ENCODE measurements around the gene SERTAD2. TPM values are rescaled to one million over a fixed set of nuclear protein-coding genes. Genes with fewer than 3 reads are reported as not detected.

SERTAD2 gene
- total RNA-seq, 1 donor from 2014 or later, result 20.7 TPM

- Histone ChIP-seq H3K36me3 (peaks cover 20% of the 10 kb centered on the region), H3K27me3 (no peaks in the 10 kb centered on the region), H3K4me3 (no peak overlapping the region), H3K4me1 (peaks cover 25% of the 10 kb centered on the region), H3K9me3 (no peaks in the 10 kb centered on the region), H3K27ac (no peak overlapping the region)
- intact Hi-C loops (cut with DNase I), result no loop called here
- ATAC-seq (no peak), DNase-seq (no peak)
- no peak for TF ChIP-seq CTCF (IDR thresholded peaks at IDR 0.05)
Measured at GRCh38 chr2:64637931-64638330, 15.8 kb downstream of the SERTAD2 start.

GRCh38 chr2:64637000-64637635, 16.6 kb downstream of the SERTAD2 start:
- Histone ChIP-seq H3K4me3 (no peak overlapping the region), H3K27ac (peak overlapping the region; percentile 39), H3K4me1 (peaks cover 24% of the 10 kb centered on the region), H3K27me3 (no peaks in the 10 kb centered on the region), H3K9me3 (no peaks in the 10 kb centered on the region), H3K36me3 (peaks cover 20% of the 10 kb centered on the region)
- intact Hi-C loops (cut with DNase I), result no loop called here
- no peak for ATAC-seq
- DNase-seq, result no peak
- TF ChIP-seq CTCF (IDR thresholded peaks at IDR 0.05), result no peak

GRCh38 chr2:64635976-64636911, 17.5 kb downstream of the SERTAD2 start:
- H3K4me1 ChIP-seq, result peaks cover 24% of the 10 kb centered on the region
- no peak for TF ChIP-seq CTCF (IDR thresholded peaks at IDR 0.05)
- H3K36me3 ChIP-seq, result peaks cover 21% of the 10 kb centered on the region
- H3K4me3 ChIP-seq, result no peak overlapping the region
- ATAC-seq, result peak; percentile 46
- DNase-seq, result no peak
- H3K27ac ChIP-seq, result peak overlapping the region; percentile 39
- intact Hi-C loops (cut with DNase I), result no loop called here
- H3K27me3 ChIP-seq, result no peaks in the 10 kb centered on the region
- no peaks in the 10 kb centered on the region for H3K9me3 ChIP-seq

- intact Hi-C loops (cut with DNase I), result no loop called here
- Histone ChIP-seq H3K9me3 (no peaks in the 10 kb centered on the region), H3K36me3 (peaks cover 27% of the 10 kb centered on the region), H3K27me3 (no peaks in the 10 kb centered on the region), H3K4me3 (no peak overlapping the region), H3K4me1 (peaks cover 17% of the 10 kb centered on the region), H3K27ac (no peak overlapping the region)
- peak; percentile 38 for ATAC-seq
- no peak for TF ChIP-seq CTCF (IDR thresholded peaks at IDR 0.05)
- no peak for DNase-seq
Measured at GRCh38 chr2:64634345-64635267, 19.1 kb downstream of the SERTAD2 start.
